D341Med (cell line): ENCODE data around the gene PDE6B.
"Not testable (repeated sequence)": the region's sequence is repeated elsewhere in the genome, so short reads cannot be mapped to it uniquely, and the experiment has no call there.

ENCODE experiments used
- DNase-seq: peaks from one replicate; pipeline ENCODE4 v3.0.0; 2012; ENCODE audit warnings: low spot score

Gene PDE6B

DNA sequence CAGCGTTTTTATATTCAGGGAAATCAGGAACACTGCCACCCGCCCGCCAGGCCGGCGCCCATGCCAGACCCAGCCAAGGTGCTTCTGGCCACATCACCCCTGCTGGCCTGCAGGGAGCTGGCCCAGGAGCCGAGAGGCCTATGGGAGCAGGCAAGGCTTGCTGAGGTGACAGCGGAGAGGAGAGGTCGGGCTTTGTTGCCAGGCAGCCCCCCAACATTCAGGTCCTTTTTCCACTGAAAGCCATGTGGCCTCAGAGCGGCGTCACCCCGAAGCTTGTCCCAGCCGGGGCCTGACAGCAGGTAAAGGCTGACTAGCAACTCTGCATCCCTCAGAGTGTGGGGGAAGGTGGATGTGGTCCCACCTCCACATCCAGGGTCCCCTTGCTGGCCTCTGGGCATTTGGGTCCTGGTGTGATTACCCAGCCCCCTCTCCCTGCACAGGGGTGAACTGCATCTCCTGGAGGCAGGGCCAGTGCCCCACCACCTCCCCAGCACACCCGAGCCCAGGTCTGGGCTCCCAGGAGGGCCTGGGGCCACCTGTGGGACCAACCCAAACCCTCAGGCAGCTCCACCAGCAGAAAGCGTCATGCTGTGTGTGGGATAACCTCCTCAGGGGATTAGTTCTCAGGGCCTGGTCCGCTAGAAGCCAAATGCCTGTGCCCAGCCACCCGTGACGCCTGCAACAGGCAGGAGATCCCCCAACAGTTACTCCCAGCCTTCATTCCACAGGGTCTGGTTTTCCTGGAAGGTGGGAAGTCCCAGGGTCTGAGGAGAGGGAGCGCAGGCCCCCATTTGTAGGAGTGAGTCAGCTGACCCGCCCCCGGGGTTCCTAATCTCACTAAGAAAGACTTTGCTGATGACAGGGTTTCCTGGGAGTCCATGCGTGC is at the start of gene PDE6B:
Gene PDE6B, plus strand, starts transcription at position 869 of the 886 bp plus-strand sequence. CDS start 54 bp downstream, outside the sequence.
- DNase-seq: peak; percentile 39

DNA sequence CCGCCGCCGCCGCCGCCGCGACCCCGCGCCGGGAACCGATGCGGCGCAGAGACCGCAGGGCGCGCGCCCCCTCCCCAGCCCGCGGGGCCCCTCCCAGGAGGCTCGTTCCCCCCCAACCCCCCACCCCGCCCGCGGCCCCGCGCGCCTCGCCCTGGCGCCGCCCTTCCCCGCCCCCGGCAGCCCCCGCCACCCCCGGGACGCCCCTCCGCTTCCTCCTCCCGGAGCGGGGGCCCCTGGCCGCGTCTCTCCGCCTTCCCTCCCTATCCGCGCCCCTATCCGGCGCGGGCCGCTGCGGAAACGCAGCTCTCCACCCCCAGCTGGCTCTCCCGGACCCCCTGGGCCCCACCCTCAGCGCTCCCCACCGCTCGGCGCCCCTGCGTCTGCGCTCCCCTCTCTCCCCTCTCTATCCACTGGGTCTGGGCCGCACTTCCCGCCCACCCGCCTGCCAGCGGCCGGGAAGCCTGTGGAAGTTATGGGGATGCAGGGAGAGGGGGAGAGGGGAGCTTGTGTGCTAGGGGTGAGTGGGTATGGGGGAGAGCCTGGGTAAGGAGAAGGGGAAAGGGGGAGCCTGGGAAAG is 49.0 kb upstream of the PDE6B start, which contains the start of gene TMEM271:
Gene TMEM271, minus strand, starts transcription at position 51 of the 577 bp plus-strand sequence. CDS start 233 bp downstream, outside the sequence.
- peak; percentile 62 for DNase-seq

DNA sequence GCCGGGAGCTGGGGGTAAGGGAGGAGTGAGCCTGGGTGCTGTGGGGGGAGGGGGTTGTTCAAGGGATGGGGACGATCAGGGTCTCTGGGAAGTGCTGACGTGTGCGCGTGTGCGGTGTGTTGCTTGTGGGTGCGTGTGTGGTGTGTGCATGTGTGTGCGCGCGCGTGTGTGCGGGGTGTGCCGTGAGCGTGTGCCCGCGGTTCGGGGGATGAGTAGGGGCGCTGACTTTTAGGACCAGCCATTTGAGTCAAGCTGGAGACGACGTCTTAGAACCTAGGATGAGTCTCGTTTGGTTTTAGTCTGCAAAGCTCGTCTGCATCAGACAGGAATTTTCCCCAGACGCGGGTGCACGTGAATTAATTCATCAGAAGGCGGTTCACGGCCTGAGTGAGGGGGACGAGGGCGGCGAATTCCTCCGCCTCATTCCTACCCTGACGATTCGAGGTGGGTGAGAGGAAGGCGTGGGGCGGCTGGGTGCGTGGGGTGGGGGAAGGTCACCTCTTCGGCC is 48.3 kb upstream of the PDE6B start:
- DNase-seq: no peak

DNA sequence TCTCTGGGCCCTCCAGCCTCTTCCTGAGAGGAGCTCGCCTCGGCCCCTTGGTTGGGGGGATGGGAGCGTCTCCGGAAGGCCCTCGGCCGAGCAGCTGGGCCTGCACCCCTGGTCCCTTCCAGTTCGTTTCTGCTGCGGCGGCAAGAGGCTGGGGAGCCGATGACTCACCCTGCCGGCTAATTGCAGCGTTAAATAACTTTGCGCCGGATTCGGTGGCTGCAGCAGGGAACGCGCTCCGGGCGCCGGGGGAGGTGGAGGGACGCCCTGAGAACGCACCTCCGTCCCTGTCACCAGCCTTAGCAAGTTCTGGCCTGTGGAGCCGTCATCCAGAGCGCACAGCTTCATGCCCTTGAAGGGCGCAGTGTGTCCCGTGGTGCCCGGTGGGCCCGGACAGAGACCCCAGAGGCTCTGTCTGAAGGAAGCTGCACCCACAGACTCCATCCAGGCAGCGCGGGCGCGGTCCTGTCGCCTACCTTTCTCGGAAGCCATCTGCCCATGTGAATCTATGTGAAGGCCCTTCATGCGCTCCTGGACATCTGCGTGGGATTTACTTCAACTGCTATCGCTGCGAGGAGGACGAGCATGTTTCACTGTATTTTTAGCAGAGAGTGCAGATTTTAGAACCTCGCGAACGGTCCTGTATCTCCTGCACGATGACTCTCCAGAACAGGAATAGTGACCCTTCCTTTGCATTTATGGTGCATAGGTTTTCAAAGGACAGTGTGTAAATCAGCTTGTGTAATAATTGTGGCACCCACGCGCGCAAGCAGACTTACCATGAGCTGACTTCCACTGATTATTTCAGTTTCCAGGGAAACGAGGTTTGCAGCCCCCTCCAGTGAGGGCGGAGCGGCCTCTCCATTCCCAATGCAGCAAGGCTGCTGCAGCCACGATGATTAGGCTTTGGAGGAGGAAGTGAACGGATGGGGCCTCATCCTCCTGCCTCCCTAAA is 47.6 kb upstream of the PDE6B start:
- peak; percentile 60 for DNase-seq

DNA sequence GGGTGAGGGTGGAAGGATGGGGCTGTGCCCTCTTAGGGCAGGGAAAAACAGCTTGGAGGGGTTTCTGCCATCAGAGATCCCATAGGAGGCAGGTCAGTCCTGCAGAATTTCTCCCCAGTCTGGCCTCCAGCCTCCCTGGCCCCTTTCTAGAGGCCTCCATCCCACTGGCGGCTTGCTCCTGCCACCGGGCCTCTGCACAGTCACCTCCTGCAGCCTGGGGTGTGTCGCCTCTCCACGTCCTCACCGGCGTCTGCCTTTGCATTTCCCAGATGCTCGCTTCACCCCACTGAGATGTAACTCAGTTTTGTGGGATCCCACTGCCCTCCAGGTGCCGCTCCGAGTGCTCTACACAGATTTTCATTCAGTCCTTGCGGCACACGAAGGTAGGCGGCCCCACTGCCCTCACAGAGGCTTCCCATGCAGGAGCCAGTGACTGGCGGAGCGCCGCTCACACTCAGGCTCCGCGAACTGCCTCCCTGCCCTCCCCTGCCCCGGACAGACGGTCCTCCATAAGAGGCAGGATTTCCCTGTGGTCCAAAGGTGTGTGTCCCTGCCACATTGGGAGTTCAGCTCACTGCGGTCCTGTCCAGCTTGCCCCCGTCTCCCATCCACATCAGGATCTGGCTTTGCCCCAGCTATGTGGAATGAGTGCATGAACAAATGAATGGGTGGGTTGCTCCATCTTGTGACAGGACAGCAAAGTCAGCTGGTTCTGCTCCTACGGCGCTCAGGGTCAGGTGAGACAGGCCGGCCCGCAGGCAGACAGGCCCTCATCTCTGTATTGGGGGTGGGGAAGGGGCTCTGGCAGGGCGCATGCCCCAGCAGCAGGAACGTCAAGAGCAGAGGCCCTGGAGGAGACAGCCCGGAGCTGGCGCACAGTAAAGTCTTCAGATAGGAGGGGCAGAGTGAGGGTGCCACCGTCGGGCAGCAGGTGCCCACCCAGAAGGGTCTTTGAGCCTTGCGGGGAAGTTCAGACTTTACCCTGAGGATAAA is 46.6 kb upstream of the PDE6B start:
- DNase-seq: no peak

DNA sequence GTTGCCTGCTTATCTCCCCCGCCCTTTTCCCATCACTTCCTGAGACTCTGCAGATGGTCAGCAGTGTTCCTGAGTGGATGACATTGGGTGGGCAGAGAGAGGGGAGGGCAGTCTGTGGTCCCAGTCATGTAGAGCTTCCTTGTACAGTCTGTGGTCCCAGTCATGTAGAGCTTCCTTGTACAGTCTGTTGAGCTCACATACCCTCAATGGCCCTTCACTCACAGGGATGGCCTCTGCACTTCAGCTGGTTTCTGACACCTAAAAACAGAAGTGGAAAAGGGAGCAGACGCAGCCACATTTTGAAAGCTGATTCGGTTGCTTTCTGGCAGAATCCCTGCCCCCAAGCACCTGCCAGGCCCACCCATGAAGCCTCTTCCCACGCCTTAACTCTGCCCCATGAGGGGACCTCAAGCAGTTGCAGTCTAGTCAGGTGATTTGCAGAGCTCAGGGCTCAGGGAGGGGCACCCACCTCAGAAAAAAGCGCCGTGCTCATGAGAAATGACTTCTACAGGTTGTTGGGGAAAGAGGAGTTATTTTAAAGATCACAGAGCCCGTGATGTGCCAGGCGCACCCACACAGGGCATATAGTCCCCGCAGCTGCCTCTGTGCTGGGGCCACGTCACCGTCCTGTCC is 45.7 kb upstream of the PDE6B start:
- no peak for DNase-seq

DNA sequence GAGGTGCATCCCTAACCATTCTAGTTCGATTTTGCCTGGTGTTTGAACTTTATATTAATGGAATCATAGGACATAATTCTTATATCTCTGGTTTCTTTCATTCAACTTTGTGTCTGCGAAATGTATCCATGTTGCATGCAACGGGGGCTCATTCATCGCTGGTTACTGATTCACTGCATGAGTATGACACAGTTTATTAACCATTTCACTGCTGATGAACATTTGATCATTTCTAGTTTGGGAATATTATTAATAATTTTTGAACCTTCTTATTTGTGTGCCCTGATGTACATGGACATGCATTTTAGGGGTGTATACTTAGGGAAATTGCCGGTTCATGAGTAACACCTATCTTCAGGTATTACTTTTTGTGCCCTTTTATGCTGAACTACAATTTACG is 44.2 kb upstream of the PDE6B start:
- DNase-seq: no peak

DNA sequence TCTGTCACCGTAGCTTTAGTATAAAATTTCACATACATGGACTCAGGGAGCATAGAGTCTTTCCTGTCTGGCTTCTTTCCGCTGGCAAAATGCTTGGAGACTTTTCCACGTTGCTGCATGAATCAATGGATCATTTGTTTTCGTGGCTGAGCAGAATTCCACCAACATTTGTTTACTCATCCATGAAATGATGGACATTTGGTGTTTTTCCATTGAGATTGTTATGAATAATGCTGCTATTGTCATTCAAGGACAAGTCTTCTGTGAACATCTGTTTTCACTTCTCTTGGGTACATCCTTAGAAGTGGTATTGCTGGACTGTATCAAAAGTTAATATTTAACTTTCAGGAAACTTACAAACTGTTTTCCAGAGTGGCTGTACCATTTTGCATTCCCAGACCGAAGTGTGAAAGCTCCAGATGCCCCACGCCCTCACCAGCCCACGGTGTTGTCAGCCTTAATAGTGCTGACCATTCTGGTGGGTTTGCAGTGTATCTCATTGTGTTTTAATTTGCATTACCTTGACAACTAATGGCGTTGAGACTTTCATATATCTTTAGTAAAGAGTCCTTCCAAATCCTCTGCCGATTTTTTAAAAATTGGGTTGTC is 43.5 kb upstream of the PDE6B start:
- DNase-seq: no peak

DNA sequence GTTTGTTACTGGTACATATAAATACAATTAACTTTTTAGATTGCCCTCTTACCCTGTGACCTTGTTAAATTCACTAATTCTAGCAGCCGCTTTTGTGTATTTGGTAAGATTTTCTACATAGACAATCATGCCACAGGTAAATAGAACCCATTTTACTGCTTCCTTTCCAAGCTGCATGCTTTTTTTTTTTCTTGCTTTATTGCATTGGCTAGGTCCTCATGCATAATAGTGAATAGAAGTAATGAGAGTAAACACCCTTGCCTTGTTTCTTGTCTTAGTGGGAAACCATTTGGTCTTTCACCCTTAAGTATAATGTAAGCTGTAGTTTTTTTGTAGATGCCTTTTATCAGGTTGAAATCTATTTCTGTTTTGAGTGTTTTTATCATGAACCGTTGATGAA is 41.6 kb upstream of the PDE6B start:
- DNase-seq: no peak

DNA sequence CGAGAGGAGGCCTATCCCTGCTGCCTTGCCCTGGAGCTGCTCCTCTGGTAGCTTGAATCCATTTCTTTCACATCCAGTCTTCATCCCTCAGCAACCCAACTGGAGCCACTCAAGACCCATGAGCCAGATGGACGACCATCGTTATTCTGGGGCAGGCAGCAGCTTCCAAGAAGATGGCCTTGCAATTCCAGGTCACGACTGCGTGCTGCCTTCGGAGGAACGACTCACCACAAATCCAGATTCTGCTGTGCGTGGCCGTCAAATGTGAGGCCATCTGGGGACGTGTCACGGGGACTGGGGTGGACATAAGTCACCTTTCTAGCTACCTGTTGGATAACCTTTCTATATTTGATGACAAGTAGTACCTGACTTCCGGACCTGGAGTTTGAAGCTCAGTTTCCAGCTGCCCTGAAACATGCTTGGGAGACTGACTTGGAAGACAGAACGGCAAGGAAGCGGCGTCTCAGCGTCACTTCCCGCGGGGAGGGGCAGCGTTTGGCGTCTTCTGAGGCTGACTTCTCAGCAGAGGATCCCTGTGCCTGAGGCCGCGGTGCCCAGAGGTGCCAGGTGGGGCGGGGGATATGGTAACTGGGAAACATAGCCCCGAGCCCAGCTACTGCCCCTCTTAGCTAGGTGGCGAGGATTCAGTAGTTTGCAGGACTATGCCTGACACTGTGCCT is 37.6 kb upstream of the PDE6B start:
- DNase-seq: no peak

DNA sequence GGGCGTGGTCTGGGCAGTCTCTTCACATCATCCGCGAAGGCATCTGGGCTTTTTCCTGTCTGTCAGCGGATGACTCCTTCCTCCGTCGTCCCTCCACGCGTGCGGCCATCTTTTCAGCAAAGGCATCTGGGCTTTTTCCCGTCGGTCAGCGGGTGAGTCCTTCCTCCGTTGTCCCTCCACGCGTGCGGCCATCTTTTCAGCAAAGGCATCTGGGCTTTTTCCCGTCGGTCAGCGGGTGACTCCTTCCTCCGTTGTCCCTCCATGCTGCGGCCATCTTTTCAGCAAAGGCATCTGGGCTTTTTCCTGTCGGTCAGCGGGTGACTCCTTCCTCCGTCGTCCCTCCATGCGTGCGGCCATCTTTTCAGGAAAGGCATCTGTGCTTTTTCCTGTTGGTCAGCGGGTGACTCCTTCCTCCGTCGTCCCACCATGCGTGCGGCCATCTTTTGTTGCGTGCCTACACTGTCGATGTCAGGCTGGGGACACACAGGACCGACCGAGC is 37.0 kb upstream of the PDE6B start:
- DNase-seq: no peak

DNA sequence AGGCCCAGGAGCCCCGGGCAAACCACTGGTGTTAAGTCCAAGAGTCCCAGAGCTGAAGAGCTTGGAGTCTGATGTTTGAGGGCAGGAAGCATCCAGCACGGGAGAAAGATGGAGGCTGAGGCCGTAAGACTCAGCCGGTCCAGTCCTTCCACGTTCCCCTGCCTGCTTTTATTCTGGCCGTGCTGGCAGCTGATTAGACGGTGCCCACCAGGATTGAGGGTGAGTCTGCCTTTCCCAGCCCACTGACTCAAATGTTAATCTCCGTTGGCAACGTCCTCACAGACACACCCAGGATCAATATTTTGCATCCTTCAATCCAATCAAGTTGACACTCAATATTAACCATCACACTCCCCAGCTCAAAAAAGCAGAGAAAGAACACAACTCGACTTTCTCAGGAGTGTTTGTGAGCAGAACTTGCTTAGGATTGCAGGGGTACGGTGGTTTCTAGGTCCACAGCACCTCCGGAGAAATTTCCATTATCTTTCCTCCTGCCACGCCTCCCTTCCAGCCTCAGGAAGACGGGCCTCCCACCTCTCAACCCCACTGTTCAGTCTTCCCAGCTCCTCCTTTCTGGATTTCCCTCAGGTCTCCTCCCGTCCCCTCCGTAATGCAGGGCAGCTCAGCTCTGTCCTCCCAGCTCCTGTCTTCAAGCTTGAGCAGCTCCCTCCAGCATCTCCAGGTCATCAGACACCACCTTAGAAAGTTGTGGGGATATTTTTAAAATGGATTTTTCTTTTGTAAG is 36.0 kb upstream of the PDE6B start:
- no peak for DNase-seq

DNA sequence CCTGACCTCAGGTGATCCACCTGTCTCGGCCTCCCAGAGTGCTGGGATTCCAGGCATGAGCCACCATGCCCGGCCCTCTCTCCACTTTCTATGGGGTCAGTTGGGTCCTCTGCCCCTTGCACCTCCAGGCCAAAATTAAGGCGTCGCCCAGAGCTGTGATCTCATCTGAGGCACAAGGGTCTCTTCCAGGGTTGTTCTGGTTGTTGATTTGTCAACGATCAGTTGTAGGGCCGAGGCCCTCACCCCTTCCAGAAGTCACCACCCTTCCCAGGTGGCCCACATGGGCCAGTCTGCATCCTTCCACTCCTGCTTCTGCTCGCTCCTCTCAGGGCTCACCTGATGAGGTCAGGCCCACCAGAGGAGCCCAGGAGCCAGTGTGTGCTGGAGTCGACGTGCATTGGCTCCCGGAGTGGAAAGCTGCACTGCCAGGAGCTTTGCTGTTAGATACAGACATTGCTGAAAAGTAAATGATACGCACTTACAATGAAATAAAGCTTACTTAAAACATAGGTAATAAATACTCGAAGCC is 35.0 kb upstream of the PDE6B start:
- no peak for DNase-seq

DNA sequence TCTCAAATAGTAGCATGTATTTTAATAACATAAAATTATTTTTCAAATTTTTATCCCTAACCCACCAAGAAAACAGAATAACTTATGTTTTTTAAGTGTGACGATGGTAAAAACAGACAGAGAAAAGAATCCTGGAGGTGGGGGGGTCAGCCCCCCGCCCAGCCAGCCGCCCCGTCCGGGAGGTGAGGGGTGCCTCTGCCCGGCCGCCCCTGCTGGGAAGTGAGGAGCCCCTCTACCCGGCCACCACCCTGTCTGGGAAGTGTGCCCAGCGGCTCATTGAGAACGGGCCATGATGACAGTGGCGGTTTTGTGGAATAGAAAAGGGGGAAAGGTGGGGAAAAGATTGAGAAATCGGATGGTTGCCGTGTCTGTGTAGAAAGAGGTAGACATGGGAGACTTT is 33.2 kb upstream of the PDE6B start:
- DNase-seq: not testable (repeated sequence)

DNA sequence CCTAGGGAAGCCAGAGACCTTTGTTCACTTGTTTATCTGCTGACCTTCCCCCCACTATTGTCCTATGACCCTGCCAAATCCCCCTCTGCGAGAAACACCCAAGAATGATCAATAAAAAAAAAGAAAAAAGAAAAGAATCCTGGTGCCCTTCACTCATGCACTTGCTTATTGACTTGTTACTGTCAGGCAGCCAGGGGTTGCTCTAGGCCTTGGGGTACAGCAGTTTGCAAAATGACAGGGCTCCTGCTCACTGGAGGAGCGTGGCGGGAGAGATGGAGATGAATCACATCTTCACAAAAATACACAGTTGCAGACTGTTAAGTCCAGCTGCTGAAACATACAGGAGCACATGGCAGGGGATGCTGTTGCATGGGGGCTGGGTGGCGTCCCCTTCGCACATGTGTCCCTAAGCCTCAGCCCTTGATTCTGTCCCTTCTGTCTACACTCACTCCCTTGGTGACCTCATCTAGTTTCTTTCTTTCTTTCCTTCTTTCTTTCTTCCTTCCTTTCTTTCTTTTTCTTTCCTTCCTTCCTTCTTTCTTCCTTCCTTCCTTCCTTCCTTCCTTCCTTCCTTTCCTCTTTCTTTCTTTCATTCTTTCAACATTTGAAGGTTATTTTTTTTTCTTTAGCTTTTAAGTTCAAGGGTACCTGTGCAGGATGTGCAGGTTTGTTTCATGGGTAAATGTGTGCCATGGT is 32.4 kb upstream of the PDE6B start:
- no peak for DNase-seq

DNA sequence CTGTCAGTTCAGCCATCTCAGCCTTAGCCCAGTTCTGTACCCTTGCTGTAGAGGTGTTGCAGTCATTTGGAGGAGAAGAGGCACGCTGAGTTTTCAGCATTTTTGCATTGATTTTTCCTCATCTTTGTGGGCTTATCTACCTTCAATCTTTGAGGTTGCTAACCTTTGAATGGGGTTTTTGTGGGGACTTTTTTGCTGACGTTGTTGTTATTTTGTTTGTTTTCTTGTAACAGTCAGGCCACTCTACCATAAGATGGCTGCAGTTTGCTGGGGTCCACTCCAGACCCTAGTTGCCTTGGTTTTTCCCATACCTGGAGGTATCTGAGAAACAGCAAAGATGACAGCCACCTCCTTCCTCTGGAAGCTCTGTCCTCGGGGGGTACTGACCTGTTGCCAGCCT is 26.4 kb upstream of the PDE6B start:
- no peak for DNase-seq

DNA sequence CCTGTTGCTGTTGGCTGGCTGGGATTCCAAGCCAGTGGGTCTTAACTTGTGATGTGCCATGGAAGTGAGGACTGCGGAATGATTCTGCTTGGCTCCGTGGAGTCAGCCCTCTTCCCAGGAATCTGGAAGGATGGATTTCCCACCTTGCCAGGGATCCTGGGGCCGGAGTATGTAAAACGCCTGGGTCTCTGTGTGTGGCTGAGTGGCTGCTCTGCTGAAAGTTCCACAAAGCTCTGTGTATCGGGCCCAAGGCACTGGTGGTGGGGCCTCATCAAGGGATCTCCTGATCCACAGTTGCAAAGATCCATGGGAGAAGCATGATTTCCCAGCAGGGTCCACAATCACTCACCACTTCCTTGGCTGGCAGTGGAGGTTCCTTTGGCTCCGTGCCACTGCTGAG is 25.2 kb upstream of the PDE6B start:
- DNase-seq: no peak
